AG04449 (cell line): ENCODE results near the gene PLAAT5.

Experiments
- CTCF ChIA-PET: fragments of 350-600 bp; formaldehyde crosslinking; extraction: SDS; loops from one replicate; lab custom pipeline; 2021; ENCODE audit warnings: antibody characterized with exemption; lab: Yijun Ruan, JAX
- POLR2A ChIA-PET: fragments of 400-600, 350-600 bp; formaldehyde crosslinking; extraction: SDS; loops from one replicate; lab custom pipeline; 2020; ENCODE audit warnings: antibody characterized with exemption, inconsistent platforms; lab: Yijun Ruan, JAX
- DNase-seq: peaks from one replicate; pipeline ENCODE4 v3.0.0-alpha.2; 2010; ENCODE audit warnings: low read depth, low spot score
- H3K4me3 ChIP-seq: 2 replicates; pipeline ENCODE4 v1.5.1; 2011; ENCODE audit warnings: low read depth, mild to moderate bottlenecking, control low read depth, low read length
- TF ChIP-seq, protein P1 (sequence below): IDR thresholded peaks from one replicate; pipeline ENCODE4 v1.5.1; 2011; ENCODE audit warnings: mild to moderate bottlenecking, moderate library complexity, low read length, control low read depth, inconsistent platforms; ENCODE audit not compliant: insufficient read depth; ENCODE audit errors: missing control alignments

PLAAT5 gene

DNA sequence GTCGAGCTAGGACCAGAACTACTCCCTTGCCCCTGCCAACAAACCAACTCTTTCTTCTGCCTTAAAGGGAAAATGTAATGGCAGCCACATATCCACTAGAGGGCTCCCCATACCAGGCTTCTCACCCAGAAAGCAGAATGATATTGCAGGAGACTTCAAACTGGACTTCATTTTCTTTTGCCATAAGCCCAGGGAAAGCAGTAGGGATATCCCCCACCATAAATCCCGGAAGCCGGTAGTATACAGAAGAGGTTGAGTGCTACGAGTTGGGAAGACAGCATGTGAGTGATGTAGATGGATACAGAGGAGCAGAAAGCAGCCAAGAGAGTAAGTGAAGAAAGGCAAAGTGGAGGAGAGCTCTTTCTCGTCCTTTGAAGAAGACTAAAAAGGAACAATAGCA, 12.1 kb downstream of the PLAAT5 start:
- DNase-seq = peak; percentile 37
- no peak overlapping the region for H3K4me3 ChIP-seq
- ChIA-PET POLR2A (no interaction called here), CTCF (interaction anchor here (0.6 to 9.3 kb wide), 38 partner anchors 8 to 516 kb away, joined by 3 to 194 read pairs (median 5); partner anchors contain the start of genes PLAAT3, PLAAT4 and PLAAT5)
- TF ChIP-seq, protein P1, sequence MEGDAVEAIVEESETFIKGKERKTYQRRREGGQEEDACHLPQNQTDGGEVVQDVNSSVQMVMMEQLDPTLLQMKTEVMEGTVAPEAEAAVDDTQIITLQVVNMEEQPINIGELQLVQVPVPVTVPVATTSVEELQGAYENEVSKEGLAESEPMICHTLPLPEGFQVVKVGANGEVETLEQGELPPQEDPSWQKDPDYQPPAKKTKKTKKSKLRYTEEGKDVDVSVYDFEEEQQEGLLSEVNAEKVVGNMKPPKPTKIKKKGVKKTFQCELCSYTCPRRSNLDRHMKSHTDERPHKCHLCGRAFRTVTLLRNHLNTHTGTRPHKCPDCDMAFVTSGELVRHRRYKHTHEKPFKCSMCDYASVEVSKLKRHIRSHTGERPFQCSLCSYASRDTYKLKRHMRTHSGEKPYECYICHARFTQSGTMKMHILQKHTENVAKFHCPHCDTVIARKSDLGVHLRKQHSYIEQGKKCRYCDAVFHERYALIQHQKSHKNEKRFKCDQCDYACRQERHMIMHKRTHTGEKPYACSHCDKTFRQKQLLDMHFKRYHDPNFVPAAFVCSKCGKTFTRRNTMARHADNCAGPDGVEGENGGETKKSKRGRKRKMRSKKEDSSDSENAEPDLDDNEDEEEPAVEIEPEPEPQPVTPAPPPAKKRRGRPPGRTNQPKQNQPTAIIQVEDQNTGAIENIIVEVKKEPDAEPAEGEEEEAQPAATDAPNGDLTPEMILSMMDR = peak; percentile 81

DNA sequence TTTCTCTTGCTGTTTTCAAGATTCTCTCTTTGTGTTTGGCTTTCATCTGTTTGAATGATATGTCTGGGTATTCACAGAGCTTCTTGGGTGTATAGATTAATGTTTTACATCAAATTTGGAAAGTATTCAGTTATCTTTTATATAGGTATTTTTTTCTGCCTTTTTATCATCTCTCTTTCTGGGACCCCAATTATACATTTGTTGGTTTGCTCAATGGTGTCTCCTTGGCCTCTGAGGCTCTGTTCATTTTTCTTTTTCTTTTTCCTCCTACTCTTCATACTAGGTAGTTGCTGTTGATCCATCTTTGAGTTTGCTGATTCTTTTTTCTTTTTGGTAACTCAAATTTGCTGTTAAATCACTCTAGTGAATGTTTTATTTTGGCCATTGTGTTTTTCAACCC, 14.3 kb downstream of the PLAAT5 start:
- DNase-seq = no peak
- TF ChIP-seq, protein P1 = no peak
- CTCF ChIA-PET = interaction anchor here (9.3 kb wide), 1 partner anchor 162 kb away, joined by 194 read pairs; no protein-coding TSS in a partner anchor
- POLR2A ChIA-PET = no interaction called here
- H3K4me3 ChIP-seq = no peak overlapping the region

DNA sequence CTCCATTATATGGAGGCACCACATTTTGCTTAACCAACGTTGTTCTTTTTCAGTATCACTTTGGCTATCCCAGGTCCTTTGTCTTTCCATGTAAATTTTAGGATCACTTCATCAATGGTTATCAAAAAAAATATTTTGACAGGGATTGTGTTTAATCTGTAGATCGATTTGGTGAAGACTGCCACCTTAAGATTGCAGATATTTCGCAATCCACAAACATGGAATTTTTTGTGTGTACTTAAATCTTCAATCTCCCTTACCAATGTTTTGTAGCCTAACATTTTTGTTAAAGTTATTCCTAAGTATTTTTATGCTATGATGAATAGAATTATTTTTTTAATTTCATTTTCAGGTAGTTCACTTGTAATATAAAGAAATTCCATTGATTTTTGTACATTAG, 18.6 kb downstream of the PLAAT5 start:
- ChIA-PET CTCF (no interaction called here), POLR2A (no interaction called here)
- TF ChIP-seq, protein P1 = no peak
- DNase-seq = no peak
- no peak overlapping the region for H3K4me3 ChIP-seq

DNA sequence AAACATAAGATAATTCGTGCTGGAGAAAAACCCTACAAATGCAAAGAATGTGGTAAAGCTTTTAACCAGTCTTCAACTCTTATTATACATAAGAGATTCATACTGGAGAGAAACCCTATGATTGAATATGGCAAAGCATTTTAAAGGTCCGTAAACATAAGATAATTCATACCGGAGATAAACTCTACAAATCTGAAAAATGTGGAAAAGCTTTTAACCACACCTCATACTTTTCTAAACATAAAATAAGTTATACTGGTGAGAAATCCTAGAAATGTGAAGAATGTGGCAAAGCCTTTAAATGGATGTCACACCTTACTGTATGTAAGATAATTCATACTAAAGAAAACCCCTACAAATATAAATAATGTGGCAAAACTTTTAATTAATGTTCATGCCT, 20.7 kb downstream of the PLAAT5 start:
- ChIA-PET CTCF (interaction anchor here (1.3 kb wide), 1 partner anchor 9 kb away, joined by 3 read pairs; no protein-coding TSS in a partner anchor), POLR2A (no interaction called here)
- H3K4me3 ChIP-seq = no peak overlapping the region
- DNase-seq = no peak
- TF ChIP-seq, protein P1 = no peak

DNA sequence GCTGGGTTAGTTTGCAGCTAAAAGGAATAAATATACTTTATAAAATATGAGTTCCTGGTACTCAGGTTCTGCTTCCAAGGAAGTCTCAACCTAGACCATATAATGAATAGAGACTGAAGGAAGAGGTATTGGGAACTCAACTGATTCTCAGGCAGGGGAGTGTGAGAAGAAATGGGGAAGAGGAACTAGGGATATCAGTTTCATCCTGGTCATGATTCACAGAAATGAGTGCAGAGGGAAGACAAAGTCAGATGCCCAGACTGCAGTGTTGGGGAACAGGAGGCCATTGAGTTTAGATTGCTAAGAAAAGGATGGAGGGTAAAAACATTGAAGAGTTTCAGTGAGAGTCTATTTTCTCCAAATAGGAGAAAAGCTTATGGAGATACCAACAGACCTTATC, 28.8 kb downstream of the PLAAT5 start:
- DNase-seq = no peak
- no peak overlapping the region for H3K4me3 ChIP-seq
- CTCF ChIA-PET = interaction anchor here (1.2 kb wide), 1 partner anchor 19 kb away, joined by 3 read pairs; no protein-coding TSS in a partner anchor
- POLR2A ChIA-PET = no interaction called here
- TF ChIP-seq, protein P1 = no peak

DNA sequence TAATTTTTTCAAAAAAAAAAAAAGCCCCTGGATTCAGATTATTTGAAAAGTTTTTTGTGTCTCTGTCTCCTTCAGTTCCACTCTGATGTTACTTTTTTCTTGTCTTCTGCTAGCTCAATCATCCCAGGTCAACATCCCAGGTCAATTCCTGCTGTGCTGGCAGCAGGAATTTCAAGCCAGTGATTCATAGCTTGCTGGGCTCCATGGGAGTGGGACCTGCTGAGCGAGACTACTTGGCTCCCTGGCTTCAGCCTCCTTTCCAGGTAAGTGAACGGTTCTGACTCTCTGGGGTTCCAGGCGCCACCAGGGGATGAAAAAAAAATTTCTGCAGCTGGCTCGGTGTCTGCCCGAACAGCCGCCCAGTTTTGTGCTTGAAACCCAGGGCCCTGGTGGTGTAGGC, 31.4 kb downstream of the PLAAT5 start:
- POLR2A ChIA-PET = no interaction called here
- DNase-seq = no peak
- CTCF ChIA-PET = no interaction called here
- no peak overlapping the region for H3K4me3 ChIP-seq
- TF ChIP-seq, protein P1 = no peak
